ENCODE results near the gene KLRF2. TPM values are rescaled to one million over a fixed set of nuclear protein-coding genes. Genes with fewer than 3 reads are reported as not detected.

KLRF2 gene
- polyA plus RNA-seq, 1 of the 3 experiments (the other 2 are of a cell fraction) = not detected

DNA sequence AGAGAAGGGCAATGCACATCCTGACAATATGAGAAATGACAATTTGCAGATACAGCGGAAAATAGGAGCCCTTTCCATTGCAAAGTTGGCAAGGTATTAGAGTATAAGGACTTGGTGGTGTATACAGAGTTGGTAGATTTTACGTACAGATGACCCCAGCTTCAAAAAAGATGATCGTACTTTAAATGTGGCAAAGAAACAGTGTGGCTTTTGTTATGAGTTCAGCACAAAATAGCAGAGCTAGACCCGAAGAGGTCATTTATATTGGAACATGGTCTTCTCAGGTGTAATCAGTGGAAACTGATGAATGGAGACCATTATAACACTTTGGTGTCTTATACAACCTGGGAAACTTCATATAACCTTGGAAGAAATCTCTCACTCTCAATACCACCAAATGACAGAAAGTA, 14.4 kb upstream of the KLRF2 start:
- Histone ChIP-seq H3K9me2 (no peaks in the 10 kb centered on the region), H3K36me3 (replicated peaks in 1 of 2; ENCODE audit: control insufficient read depth in 1 of 2, insufficient read depth in 2 of 2, low read length in 1 of 2) (no peaks in the 10 kb centered on the region), H3F3A (replicated peaks; ENCODE audit: insufficient read depth) (no peaks in the 10 kb centered on the region), H3K4me3 (ENCODE audit: low read depth in 2 of 2, low read length in 1 of 2) (no peak overlapping the region), H3K9me3 (no peaks in the 10 kb centered on the region), H3K27ac (ENCODE audit: low read depth in 2 of 2, low read length in 1 of 2) (no peak overlapping the region), H4K20me1 (ENCODE audit: insufficient read depth) (no peaks in the 10 kb centered on the region), H3K9ac (no peak overlapping the region), H3K79me2 (ENCODE audit: insufficient read depth) (no peaks in the 10 kb centered on the region), H3K4me1 (ENCODE audit: control insufficient read depth in 1 of 2, insufficient read depth in 2 of 2, low read depth in 1 of 2, low read length in 1 of 2) (no peaks in the 10 kb centered on the region), H3K27me3 (ENCODE audit: insufficient read depth) (no peaks in the 10 kb centered on the region), H3K4me2 (no peak overlapping the region), H2AFZ (ENCODE audit: low read depth) (no peak overlapping the region)
- ChIA-PET CTCF (interaction anchor here (0.6 kb wide), 1 partner anchor 362 kb away, joined by 3 read pairs; no protein-coding TSS in a partner anchor), POLR2A (no interaction called here)
- TF ChIP-seq NFIC (IDR thresholded peaks at IDR 0.05; ENCODE audit: borderline replicate concordance) (no peak), RFX5 (IDR thresholded peaks at IDR 0.05; ENCODE audit: low read length) (no peak), EP300 (IDR thresholded peaks at IDR 0.05; ENCODE audit: borderline replicate concordance in 1 of 2, low read depth in 1 of 2, low read length in 1 of 2) (no peak), TAF1 (IDR thresholded peaks at IDR 0.05; ENCODE audit: borderline replicate concordance, low read depth, low read length) (no peak), ELF1 (IDR thresholded peaks at IDR 0.05) (no peak), EZH2phosphoT487 (IDR thresholded peaks at IDR 0.05; ENCODE audit: borderline replicate concordance, low read depth) (no peak), NRF1 (IDR thresholded peaks at IDR 0.05; ENCODE audit: low read depth, low read length) (no peak), FOXJ3 (CRISPR knock-in tag; IDR thresholded peaks at IDR 0.05) (no peak), JUND (IDR thresholded peaks at IDR 0.05) (no peak)
- TF ChIP-seq, protein P1, sequence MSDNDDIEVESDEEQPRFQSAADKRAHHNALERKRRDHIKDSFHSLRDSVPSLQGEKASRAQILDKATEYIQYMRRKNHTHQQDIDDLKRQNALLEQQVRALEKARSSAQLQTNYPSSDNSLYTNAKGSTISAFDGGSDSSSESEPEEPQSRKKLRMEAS (IDR thresholded peaks at IDR 0.05; ENCODE audit: low read depth) = no peak
- TF ChIP-seq, protein P2, sequence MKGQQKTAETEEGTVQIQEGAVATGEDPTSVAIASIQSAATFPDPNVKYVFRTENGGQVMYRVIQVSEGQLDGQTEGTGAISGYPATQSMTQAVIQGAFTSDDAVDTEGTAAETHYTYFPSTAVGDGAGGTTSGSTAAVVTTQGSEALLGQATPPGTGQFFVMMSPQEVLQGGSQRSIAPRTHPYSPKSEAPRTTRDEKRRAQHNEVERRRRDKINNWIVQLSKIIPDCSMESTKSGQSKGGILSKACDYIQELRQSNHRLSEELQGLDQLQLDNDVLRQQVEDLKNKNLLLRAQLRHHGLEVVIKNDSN (IDR thresholded peaks at IDR 0.05; ENCODE audit: borderline replicate concordance, low read depth) = no peak
- TF ChIP-seq, protein P3, sequence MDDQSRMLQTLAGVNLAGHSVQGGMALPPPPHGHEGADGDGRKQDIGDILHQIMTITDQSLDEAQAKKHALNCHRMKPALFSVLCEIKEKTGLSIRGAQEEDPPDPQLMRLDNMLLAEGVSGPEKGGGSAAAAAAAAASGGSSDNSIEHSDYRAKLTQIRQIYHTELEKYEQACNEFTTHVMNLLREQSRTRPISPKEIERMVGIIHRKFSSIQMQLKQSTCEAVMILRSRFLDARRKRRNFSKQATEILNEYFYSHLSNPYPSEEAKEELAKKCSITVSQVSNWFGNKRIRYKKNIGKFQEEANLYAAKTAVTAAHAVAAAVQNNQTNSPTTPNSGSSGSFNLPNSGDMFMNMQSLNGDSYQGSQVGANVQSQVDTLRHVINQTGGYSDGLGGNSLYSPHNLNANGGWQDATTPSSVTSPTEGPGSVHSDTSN (IDR thresholded peaks at IDR 0.05) = no peak
- TF ChIP-seq, protein P4, sequence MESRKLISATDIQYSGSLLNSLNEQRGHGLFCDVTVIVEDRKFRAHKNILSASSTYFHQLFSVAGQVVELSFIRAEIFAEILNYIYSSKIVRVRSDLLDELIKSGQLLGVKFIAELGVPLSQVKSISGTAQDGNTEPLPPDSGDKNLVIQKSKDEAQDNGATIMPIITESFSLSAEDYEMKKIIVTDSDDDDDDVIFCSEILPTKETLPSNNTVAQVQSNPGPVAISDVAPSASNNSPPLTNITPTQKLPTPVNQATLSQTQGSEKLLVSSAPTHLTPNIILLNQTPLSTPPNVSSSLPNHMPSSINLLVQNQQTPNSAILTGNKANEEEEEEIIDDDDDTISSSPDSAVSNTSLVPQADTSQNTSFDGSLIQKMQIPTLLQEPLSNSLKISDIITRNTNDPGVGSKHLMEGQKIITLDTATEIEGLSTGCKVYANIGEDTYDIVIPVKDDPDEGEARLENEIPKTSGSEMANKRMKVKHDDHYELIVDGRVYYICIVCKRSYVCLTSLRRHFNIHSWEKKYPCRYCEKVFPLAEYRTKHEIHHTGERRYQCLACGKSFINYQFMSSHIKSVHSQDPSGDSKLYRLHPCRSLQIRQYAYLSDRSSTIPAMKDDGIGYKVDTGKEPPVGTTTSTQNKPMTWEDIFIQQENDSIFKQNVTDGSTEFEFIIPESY (IDR thresholded peaks at IDR 0.05; ENCODE audit: borderline replicate concordance, low read depth) = no peak
- TF ChIP-seq, protein P5, sequence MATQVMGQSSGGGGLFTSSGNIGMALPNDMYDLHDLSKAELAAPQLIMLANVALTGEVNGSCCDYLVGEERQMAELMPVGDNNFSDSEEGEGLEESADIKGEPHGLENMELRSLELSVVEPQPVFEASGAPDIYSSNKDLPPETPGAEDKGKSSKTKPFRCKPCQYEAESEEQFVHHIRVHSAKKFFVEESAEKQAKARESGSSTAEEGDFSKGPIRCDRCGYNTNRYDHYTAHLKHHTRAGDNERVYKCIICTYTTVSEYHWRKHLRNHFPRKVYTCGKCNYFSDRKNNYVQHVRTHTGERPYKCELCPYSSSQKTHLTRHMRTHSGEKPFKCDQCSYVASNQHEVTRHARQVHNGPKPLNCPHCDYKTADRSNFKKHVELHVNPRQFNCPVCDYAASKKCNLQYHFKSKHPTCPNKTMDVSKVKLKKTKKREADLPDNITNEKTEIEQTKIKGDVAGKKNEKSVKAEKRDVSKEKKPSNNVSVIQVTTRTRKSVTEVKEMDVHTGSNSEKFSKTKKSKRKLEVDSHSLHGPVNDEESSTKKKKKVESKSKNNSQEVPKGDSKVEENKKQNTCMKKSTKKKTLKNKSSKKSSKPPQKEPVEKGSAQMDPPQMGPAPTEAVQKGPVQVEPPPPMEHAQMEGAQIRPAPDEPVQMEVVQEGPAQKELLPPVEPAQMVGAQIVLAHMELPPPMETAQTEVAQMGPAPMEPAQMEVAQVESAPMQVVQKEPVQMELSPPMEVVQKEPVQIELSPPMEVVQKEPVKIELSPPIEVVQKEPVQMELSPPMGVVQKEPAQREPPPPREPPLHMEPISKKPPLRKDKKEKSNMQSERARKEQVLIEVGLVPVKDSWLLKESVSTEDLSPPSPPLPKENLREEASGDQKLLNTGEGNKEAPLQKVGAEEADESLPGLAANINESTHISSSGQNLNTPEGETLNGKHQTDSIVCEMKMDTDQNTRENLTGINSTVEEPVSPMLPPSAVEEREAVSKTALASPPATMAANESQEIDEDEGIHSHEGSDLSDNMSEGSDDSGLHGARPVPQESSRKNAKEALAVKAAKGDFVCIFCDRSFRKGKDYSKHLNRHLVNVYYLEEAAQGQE (IDR thresholded peaks at IDR 0.05; ENCODE audit: low read depth, low read length) = no peak
- 12% methylated on average over 4 of the region's 4 CpGs for WGBS (ENCODE audit: low lambda C conversion rate)
- no peak for DNase-seq

Data from SK-N-SH (cell line).